Spleen (tissue), 7 donors: Measurements from ENCODE around the gene C10orf67.

Experiments
- CTCF ChIP-seq, 11 experiments: fragments of 200-600 bp in 7 of 11; fragments of 450-650 bp in 4 of 11; sonication (generic) in 4 of 11; IDR thresholded peaks in 8 of 11; conservative IDR thresholded peaks in 3 of 11; 1 replicate in 7 of 11; 2 replicates in 4 of 11; pipeline versions ENCODE4 v1.4.0 to v1.8.0; 2016 to 2021; ENCODE audit warnings: antibody characterized with exemption in 11 of 11, inconsistent platforms in 4 of 11, mild to moderate bottlenecking in 1 of 11
- POLR2A ChIP-seq, 3 donors: fragments of 450-650 bp; IDR thresholded peaks; one replicate each; pipeline ENCODE4 v1.5.1; 2017; ENCODE audit warnings: antibody characterized with exemption in 3 of 3, mild to moderate bottlenecking in 1 of 3
- POLR2AphosphoS5 ChIP-seq, 3 donors: sonication (generic); formaldehyde crosslinking; IDR thresholded peaks; one replicate each; pipeline ENCODE4 v1.5.1; 2017; ENCODE audit warnings: antibody characterized with exemption in 3 of 3
- donor health status: DM: no; HTN: no; CAD: no; lungs with moderate emphysema.
- donor health status: DM: no; HTN: no; CAD: no.
- donor health status: DM: no; HTN: no; CAD: no.

- TF ChIP-seq POLR2AphosphoS5 (IDR thresholded peaks at IDR 0.05) (no peak), CTCF (IDR thresholded peaks at IDR 0.05 in 8 of 11, conservative IDR thresholded peaks at IDR 0.05 in 3 of 11) (no peak), POLR2A (IDR thresholded peaks at IDR 0.05) (no peak)
Observed at GRCh38 chr10:23284674-23285335, 59.8 kb downstream of the C10orf67 start.
